Measurements from ENCODE around the gene SORCS2. TPM values are rescaled to one million over a fixed set of nuclear protein-coding genes. Genes with fewer than 3 reads are reported as not detected.
"Not testable (repeated sequence)": the region's sequence is repeated elsewhere in the genome, so short reads cannot be mapped to it uniquely, and the experiment has no call there.

The SORCS2 gene
- total and polyA plus RNA-seq, 4 donors = 2.2 to 7.7 (median 2.5) TPM

DNA sequence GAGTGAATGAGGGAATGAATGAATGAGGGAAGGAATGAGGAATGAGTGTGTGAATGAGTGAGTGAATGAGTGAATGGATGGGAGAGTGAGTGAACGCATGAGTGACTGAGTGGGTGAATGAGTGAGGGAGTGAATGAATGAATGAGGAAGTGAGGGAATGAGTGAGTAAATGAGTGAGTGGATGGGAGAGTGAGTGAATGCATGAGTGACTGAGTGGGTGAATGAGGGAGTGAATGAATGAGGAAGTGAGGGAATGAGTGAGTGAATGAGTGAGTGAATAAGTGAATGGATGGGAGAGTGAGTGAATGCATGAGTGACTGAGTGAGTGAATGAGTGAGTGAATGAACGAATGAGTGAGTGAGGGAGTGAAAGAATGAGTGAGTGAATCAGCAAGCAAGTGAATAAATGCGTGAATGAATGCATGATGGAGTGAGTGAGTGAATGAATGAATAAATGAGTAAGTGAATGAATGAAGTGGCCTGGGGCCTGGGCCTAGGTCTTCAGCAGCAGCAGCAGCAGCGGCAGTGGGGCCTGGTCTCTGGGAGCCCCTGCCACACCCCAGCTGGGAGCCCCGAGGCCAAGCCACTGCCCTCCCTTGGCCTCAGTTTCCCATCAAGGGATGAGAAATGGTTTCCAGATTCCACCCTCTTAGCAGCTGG, 258.6 kb downstream of the SORCS2 start:
- no peak overlapping the region for H3K9ac ChIP-seq (ENCODE audit: insufficient read depth in 1 of 2, low read length in 2 of 2)
- no peaks in the 10 kb centered on the region for H3K36me3 ChIP-seq (ENCODE audit: control insufficient read depth in 4 of 4, insufficient read depth in 4 of 4, low read length in 4 of 4)
- DNase-seq (no peak), ATAC-seq (ENCODE audit: insufficient read depth, low FRiP score) (no peak)
- H3K9me3 ChIP-seq (ENCODE audit: control insufficient read depth in 4 of 4, insufficient read depth in 3 of 4, low read length in 3 of 4) = peaks cover 0 to 2% (median 0%) of the 10 kb centered on the region in 4 donors
- H3K27me3 ChIP-seq (ENCODE audit: control insufficient read depth in 3 of 3, insufficient read depth in 3 of 3, low read length in 2 of 3) = peaks cover 0 to 4% (median 3%) of the 10 kb centered on the region in 3 donors
- WGBS, 2 donors = 78 to 81% methylated on average over 5 of the region's 5 CpGs
- no peak overlapping the region for H3K4me3 ChIP-seq
- no peaks in the 10 kb centered on the region for H3K4me1 ChIP-seq (ENCODE audit: control insufficient read depth in 5 of 5, insufficient read depth in 5 of 5, low read length in 5 of 5)
- no peak overlapping the region for H3K27ac ChIP-seq (ENCODE audit: low read depth in 1 of 2, low read length in 1 of 2)
- TF ChIP-seq, protein P1, sequence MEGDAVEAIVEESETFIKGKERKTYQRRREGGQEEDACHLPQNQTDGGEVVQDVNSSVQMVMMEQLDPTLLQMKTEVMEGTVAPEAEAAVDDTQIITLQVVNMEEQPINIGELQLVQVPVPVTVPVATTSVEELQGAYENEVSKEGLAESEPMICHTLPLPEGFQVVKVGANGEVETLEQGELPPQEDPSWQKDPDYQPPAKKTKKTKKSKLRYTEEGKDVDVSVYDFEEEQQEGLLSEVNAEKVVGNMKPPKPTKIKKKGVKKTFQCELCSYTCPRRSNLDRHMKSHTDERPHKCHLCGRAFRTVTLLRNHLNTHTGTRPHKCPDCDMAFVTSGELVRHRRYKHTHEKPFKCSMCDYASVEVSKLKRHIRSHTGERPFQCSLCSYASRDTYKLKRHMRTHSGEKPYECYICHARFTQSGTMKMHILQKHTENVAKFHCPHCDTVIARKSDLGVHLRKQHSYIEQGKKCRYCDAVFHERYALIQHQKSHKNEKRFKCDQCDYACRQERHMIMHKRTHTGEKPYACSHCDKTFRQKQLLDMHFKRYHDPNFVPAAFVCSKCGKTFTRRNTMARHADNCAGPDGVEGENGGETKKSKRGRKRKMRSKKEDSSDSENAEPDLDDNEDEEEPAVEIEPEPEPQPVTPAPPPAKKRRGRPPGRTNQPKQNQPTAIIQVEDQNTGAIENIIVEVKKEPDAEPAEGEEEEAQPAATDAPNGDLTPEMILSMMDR (IDR thresholded peaks at IDR 0.05; ENCODE audit: control extremely low read depth, extremely low read depth) = no peak

DNA sequence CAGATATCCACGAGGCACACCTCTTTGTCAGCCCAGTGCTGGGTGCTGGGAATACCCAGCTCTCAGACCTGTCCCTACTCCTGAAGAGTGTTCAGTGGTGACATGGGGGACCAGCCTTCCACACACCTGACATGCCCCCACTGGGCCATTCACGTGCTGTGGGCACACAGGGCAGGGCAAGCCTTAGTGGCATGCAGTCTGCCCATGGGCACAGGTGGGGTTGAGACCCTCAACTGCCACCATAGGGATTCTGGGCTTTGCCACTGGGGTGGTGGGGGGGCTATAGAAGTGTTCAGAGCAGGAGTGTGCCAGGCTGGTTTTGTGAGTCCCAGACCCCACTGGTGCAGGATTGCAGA, 259.1 kb downstream of the SORCS2 start:
- DNase-seq = no peak
- WGBS, 2 donors = 68 to 69% methylated on average over 2 of the region's 2 CpGs

DNA sequence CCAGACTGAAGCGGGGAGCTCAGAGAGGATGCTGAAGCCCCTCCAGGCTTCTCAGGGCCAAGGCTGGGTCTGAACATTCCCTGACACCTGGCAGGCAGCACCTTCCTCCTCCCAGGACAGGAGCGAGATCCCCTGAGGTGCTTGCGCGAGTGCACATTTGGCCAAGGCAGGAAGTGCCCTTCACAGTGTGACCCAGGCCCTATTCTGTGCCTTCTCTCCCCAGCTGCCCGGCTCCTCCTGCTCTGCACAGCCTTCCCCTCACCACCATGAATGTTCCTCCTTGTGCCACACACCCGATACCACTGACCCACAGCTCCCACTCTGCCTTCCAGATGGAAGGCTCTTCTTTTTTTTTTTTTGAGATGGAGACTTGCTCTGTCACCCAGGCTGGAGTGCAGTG, 259.5 kb downstream of the SORCS2 start:
- TF ChIP-seq, protein P1 (IDR thresholded peaks at IDR 0.05; ENCODE audit: control extremely low read depth, extremely low read depth) = no peak
- H3K9me3 ChIP-seq (ENCODE audit: control insufficient read depth in 4 of 4, insufficient read depth in 3 of 4, low read length in 3 of 4) = peaks cover 0 to 2% (median 0%) of the 10 kb centered on the region in 4 donors
- H3K36me3 ChIP-seq (ENCODE audit: control insufficient read depth in 4 of 4, insufficient read depth in 4 of 4, low read length in 4 of 4) = no peaks in the 10 kb centered on the region
- no peak for ATAC-seq (ENCODE audit: insufficient read depth, low FRiP score)
- 77 to 80% methylated on average over 6 of the region's 6 CpGs for WGBS, 2 donors
- H3K4me1 ChIP-seq (ENCODE audit: control insufficient read depth in 5 of 5, insufficient read depth in 5 of 5, low read length in 5 of 5) = no peaks in the 10 kb centered on the region
- H3K27ac ChIP-seq (ENCODE audit: low read depth in 1 of 2, low read length in 1 of 2) = no peak overlapping the region
- peaks cover 0 to 3% (median 3%) of the 10 kb centered on the region in 3 donors for H3K27me3 ChIP-seq (ENCODE audit: control insufficient read depth in 3 of 3, insufficient read depth in 3 of 3, low read length in 2 of 3)
- no peak overlapping the region for H3K4me3 ChIP-seq
- no peak overlapping the region for H3K9ac ChIP-seq (ENCODE audit: insufficient read depth in 1 of 2, low read length in 2 of 2)
- DNase-seq = no peak

More for the DNA sequence above, 259.1 kb downstream of the SORCS2 start:
- no peak for ATAC-seq (ENCODE audit: insufficient read depth, low FRiP score)
- H3K27ac ChIP-seq (ENCODE audit: low read depth in 1 of 2, low read length in 1 of 2) = no peak overlapping the region
- no peak overlapping the region for H3K9ac ChIP-seq (ENCODE audit: insufficient read depth in 1 of 2, low read length in 2 of 2)
- no peaks in the 10 kb centered on the region for H3K36me3 ChIP-seq (ENCODE audit: control insufficient read depth in 4 of 4, insufficient read depth in 4 of 4, low read length in 4 of 4)
- TF ChIP-seq, protein P1 (IDR thresholded peaks at IDR 0.05; ENCODE audit: control extremely low read depth, extremely low read depth) = no peak
- peaks cover 0 to 3% (median 3%) of the 10 kb centered on the region in 3 donors for H3K27me3 ChIP-seq (ENCODE audit: control insufficient read depth in 3 of 3, insufficient read depth in 3 of 3, low read length in 2 of 3)
- peaks cover 0 to 2% (median 0%) of the 10 kb centered on the region in 4 donors for H3K9me3 ChIP-seq (ENCODE audit: control insufficient read depth in 4 of 4, insufficient read depth in 3 of 4, low read length in 3 of 4)
- H3K4me1 ChIP-seq (ENCODE audit: control insufficient read depth in 5 of 5, insufficient read depth in 5 of 5, low read length in 5 of 5) = no peaks in the 10 kb centered on the region
- no peak overlapping the region for H3K4me3 ChIP-seq

DNA sequence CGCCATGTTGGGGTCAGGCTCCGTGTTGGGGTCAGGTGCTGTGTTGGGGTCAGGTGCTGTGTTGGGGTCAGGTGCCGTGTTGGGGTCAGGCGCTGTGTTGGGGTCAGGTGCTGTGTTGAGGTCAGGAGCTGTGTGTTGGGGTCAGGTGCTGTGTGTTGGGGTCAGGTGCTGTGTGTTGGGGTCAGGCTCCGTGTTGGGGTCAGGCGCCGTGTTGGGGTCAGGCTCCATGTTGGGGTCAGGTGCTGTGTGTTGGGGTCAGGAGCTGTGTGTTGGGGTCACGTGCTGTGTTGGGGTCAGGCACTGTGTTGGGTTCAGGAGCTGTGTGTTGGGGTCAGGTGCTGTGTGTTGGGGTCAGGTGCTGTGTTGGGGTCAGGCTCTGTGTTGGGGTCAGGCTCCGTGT, 260.5 kb downstream of the SORCS2 start:
- 95 to 96% methylated on average over 9 of the region's 9 CpGs for WGBS, 2 donors
- not testable (repeated sequence) for ATAC-seq (ENCODE audit: insufficient read depth, low FRiP score); H3K9me3 ChIP-seq (ENCODE audit: control insufficient read depth in 4 of 4, insufficient read depth in 3 of 4, low read length in 3 of 4); H3K4me3 ChIP-seq; H3K9ac ChIP-seq (ENCODE audit: insufficient read depth in 1 of 2, low read length in 2 of 2); H3K4me1 ChIP-seq (ENCODE audit: control insufficient read depth in 5 of 5, insufficient read depth in 5 of 5, low read length in 5 of 5); H3K36me3 ChIP-seq (ENCODE audit: control insufficient read depth in 4 of 4, insufficient read depth in 4 of 4, low read length in 4 of 4); DNase-seq; H3K27ac ChIP-seq (ENCODE audit: low read depth in 1 of 2, low read length in 1 of 2); H3K27me3 ChIP-seq (ENCODE audit: control insufficient read depth in 3 of 3, insufficient read depth in 3 of 3, low read length in 2 of 3)
